Activated CD4-positive, CD25-positive, alpha-beta regulatory T cell treated with anti-CD3 and anti-CD28 coated beads, Interleukin-2, amount 50 U/mL, for 72 hours (primary cell): Measurements from ENCODE around the gene RIC8B.
"Not testable (repeated sequence)": the region's sequence is repeated elsewhere in the genome, so short reads cannot be mapped to it uniquely, and the experiment has no call there.

Source experiments
- DNase-seq: peaks from one replicate; pipeline ENCODE4 v3.0.0; 2021

RIC8B gene

GRCh38 chr12:106774005-106774807 is at the start of gene RIC8B:
RIC8B (plus strand) TSS chr12:106774682; CDS start chr12:106774746, 64 bp downstream.
- peak; percentile 81 for DNase-seq

- no peak for DNase-seq
Observed at GRCh38 chr12:106724934-106725333, 49.5 kb upstream of the RIC8B start.

- DNase-seq = not testable (repeated sequence)
Observed at GRCh38 chr12:106726603-106727202, 47.8 kb upstream of the RIC8B start.

- no peak for DNase-seq
Observed at GRCh38 chr12:106729611-106730010, 44.9 kb upstream of the RIC8B start.

- no peak for DNase-seq
Observed at GRCh38 chr12:106732890-106733289, 41.6 kb upstream of the RIC8B start.

- DNase-seq = no peak
Observed at GRCh38 chr12:106733660-106734059, 40.8 kb upstream of the RIC8B start.

GRCh38 chr12:106736051-106736957 is 38.2 kb upstream of the RIC8B start:
- DNase-seq = no peak

GRCh38 chr12:106739318-106739717 is 35.2 kb upstream of the RIC8B start:
- DNase-seq = no peak

- DNase-seq = no peak
Observed at GRCh38 chr12:106739815-106740530, 34.5 kb upstream of the RIC8B start.

GRCh38 chr12:106740818-106741217 is 33.7 kb upstream of the RIC8B start:
- no peak for DNase-seq

GRCh38 chr12:106741247-106741646 is 33.2 kb upstream of the RIC8B start:
- no peak for DNase-seq

- DNase-seq = no peak
Observed at GRCh38 chr12:106743270-106743988, 31.1 kb upstream of the RIC8B start.

- no peak for DNase-seq
Observed at GRCh38 chr12:106744600-106744999, 29.9 kb upstream of the RIC8B start.

GRCh38 chr12:106745181-106745745 is 29.2 kb upstream of the RIC8B start:
- no peak for DNase-seq

- DNase-seq = no peak
Observed at GRCh38 chr12:106747973-106748436, 26.5 kb upstream of the RIC8B start.

- DNase-seq = no peak
Observed at GRCh38 chr12:106750524-106750923, 24.0 kb upstream of the RIC8B start.

GRCh38 chr12:106753526-106753925 is 21.0 kb upstream of the RIC8B start:
- peak; percentile 38 for DNase-seq

GRCh38 chr12:106754331-106754730 is 20.2 kb upstream of the RIC8B start:
- DNase-seq = no peak

GRCh38 chr12:106757623-106758348 is 16.7 kb upstream of the RIC8B start:
- no peak for DNase-seq

- DNase-seq = no peak
Observed at GRCh38 chr12:106758349-106759110, 16.0 kb upstream of the RIC8B start.
